Medulla oblongata (tissue), 1 donor: ENCODE results near the gene CRTC3.
A peak's percentile ranks its signal among the peaks of the same experiment; 100 is the strongest.

Source experiments
- DNase-seq: peaks from one replicate; pipeline ENCODE4 v3.0.0-alpha.2; 2015; ENCODE audit errors: extremely low spot score

The CRTC3 gene

GRCh38 chr15:90593499-90594158 lies 63.9 kb downstream of the CRTC3 start:
- DNase-seq = no peak

- DNase-seq = peak; percentile 66
These were observed 64.6 kb downstream of the CRTC3 start for GRCh38 chr15:90594301-90594738.

GRCh38 chr15:90595763-90596155 lies 66.0 kb downstream of the CRTC3 start:
- DNase-seq = no peak

GRCh38 chr15:90596943-90597342 lies 67.2 kb downstream of the CRTC3 start:
- DNase-seq = peak; percentile 79

GRCh38 chr15:90597577-90597976 lies 67.9 kb downstream of the CRTC3 start:
- DNase-seq = no peak

GRCh38 chr15:90598031-90598577 lies 68.4 kb downstream of the CRTC3 start:
- DNase-seq = peak; percentile 64

GRCh38 chr15:90598679-90599078 lies 69.0 kb downstream of the CRTC3 start:
- DNase-seq = no peak

- no peak for DNase-seq
These were observed 69.4 kb downstream of the CRTC3 start for GRCh38 chr15:90599116-90599515.

- no peak for DNase-seq
These were observed 69.9 kb downstream of the CRTC3 start for GRCh38 chr15:90599644-90600043.

- peak; percentile 68 for DNase-seq
These were observed 71.2 kb downstream of the CRTC3 start for GRCh38 chr15:90600954-90601353.

GRCh38 chr15:90603893-90604292 lies 74.2 kb downstream of the CRTC3 start:
- DNase-seq = no peak

- no peak for DNase-seq
These were observed 76.9 kb downstream of the CRTC3 start for GRCh38 chr15:90606641-90607040.

GRCh38 chr15:90607361-90607760 lies 77.6 kb downstream of the CRTC3 start:
- DNase-seq = no peak

GRCh38 chr15:90609242-90610180 lies 79.8 kb downstream of the CRTC3 start:
- DNase-seq = no peak

GRCh38 chr15:90610190-90610589 lies 80.5 kb downstream of the CRTC3 start:
- DNase-seq = no peak

- no peak for DNase-seq
These were observed 81.4 kb downstream of the CRTC3 start for GRCh38 chr15:90611157-90611556.

- DNase-seq = no peak
These were observed 87.4 kb downstream of the CRTC3 start for GRCh38 chr15:90617171-90617570.

GRCh38 chr15:90617668-90618097 lies 88.0 kb downstream of the CRTC3 start:
- DNase-seq = peak; percentile 67

GRCh38 chr15:90618330-90619125 lies 88.8 kb downstream of the CRTC3 start:
- no peak for DNase-seq

GRCh38 chr15:90619468-90619867 lies 89.7 kb downstream of the CRTC3 start:
- no peak for DNase-seq

- DNase-seq = no peak
These were observed 90.2 kb downstream of the CRTC3 start for GRCh38 chr15:90619939-90620338.
